ENCODE measurements around the gene CXCL14.

CXCL14 gene

GRCh38 chr5:135566422-135567400 is 12.1 kb downstream of the CXCL14 start:
- DNase-seq, result no peak

- no peak for DNase-seq
These were observed 12.9 kb downstream of the CXCL14 start for GRCh38 chr5:135565725-135566421.

GRCh38 chr5:135565266-135565665 is 13.5 kb downstream of the CXCL14 start:
- no peak for DNase-seq

- DNase-seq, result no peak
These were observed 14.5 kb downstream of the CXCL14 start for GRCh38 chr5:135564331-135564730.

- no peak for DNase-seq
These were observed 17.5 kb downstream of the CXCL14 start for GRCh38 chr5:135561266-135561665.

GRCh38 chr5:135560858-135561257 is 17.9 kb downstream of the CXCL14 start:
- DNase-seq, result peak; percentile 46

- DNase-seq, result no peak
These were observed 19.4 kb downstream of the CXCL14 start for GRCh38 chr5:135559354-135559753.

- no peak for DNase-seq
These were observed 21.5 kb downstream of the CXCL14 start for GRCh38 chr5:135557076-135557838.

GRCh38 chr5:135556620-135557019 is 22.2 kb downstream of the CXCL14 start:
- DNase-seq, result no peak

GRCh38 chr5:135555530-135555929 is 23.3 kb downstream of the CXCL14 start:
- no peak for DNase-seq

- no peak for DNase-seq
These were observed 24.9 kb downstream of the CXCL14 start for GRCh38 chr5:135553688-135554462.

- DNase-seq, result peak; percentile 44
These were observed 27.0 kb downstream of the CXCL14 start for GRCh38 chr5:135551593-135552447.

- DNase-seq, result no peak
These were observed 29.4 kb downstream of the CXCL14 start for GRCh38 chr5:135549413-135549812.

- DNase-seq, result no peak
These were observed 31.1 kb downstream of the CXCL14 start for GRCh38 chr5:135547590-135548254.

GRCh38 chr5:135546912-135547311 is 31.9 kb downstream of the CXCL14 start:
- DNase-seq, result no peak

GRCh38 chr5:135546101-135546500 is 32.7 kb downstream of the CXCL14 start:
- DNase-seq, result no peak

- no peak for DNase-seq
These were observed 33.7 kb downstream of the CXCL14 start for GRCh38 chr5:135545099-135545498.

- DNase-seq, result no peak
These were observed 35.1 kb downstream of the CXCL14 start for GRCh38 chr5:135543485-135544304.

GRCh38 chr5:135543001-135543484 is 35.7 kb downstream of the CXCL14 start:
- DNase-seq, result no peak
